GM23338 (cell line): Measurements from ENCODE around the gene ABI1. TPM values are rescaled to one million over a fixed set of nuclear protein-coding genes. Genes with fewer than 3 reads are reported as not detected.

ENCODE experiments used
- ATAC-seq: fragments of 200-7000 bp; cut with Tn5 transposase; 3 replicates; pipeline ENCODE4 v1.9.1; 2020
- DNase-seq: peaks from one replicate; pipeline ENCODE4 v3.0.0-alpha.2; 2015; ENCODE audit warnings: low spot score
- H2AFZ ChIP-seq: fragments of 200-600 bp; sonication (generic); 2 replicates; pipeline ENCODE4 v1.8.0; 2016; ENCODE audit warnings: antibody characterized with exemption, mild to moderate bottlenecking, moderate library complexity
- H3F3A ChIP-seq: fragments of 200-600 bp; sonication (generic); replicated peaks from 2 replicates; pipeline ENCODE4 v1.8.0; 2017; ENCODE audit warnings: antibody characterized with exemption, mixed run types, low read depth
- H3K27ac ChIP-seq: fragments of 200-600 bp; sonication (generic); 2 replicates; pipeline ENCODE4 v1.6.1; 2016; ENCODE audit warnings: low read depth
- H3K27me3 ChIP-seq: fragments of 200-600 bp; sonication (generic); 2 replicates; pipeline ENCODE4 v1.8.0; 2016; ENCODE audit warnings: mild to moderate bottlenecking, mixed run types, moderate library complexity; ENCODE audit not compliant: insufficient read depth
- H3K36me3 ChIP-seq: fragments of 200-600 bp; sonication (generic); 2 replicates; pipeline ENCODE4 v1.8.0; 2016; ENCODE audit warnings: mild to moderate bottlenecking; ENCODE audit not compliant: insufficient read depth
- H3K4me1 ChIP-seq: fragments of 200-600 bp; sonication (generic); 2 replicates; pipeline ENCODE4 v1.8.0; 2016; ENCODE audit warnings: mild to moderate bottlenecking, moderate library complexity; ENCODE audit not compliant: insufficient read depth
- H3K4me2 ChIP-seq: fragments of 200-600 bp; sonication (generic); 2 replicates; pipeline ENCODE4 v1.7.1; 2017; ENCODE audit warnings: mixed run types
- H3K4me3 ChIP-seq: fragments of 200-600 bp; sonication (generic); 2 replicates; pipeline ENCODE4 v1.6.1; 2016; ENCODE audit warnings: mixed run types
- H3K79me2 ChIP-seq: fragments of 200-600 bp; sonication (generic); replicated peaks from 2 replicates; pipeline ENCODE4 v1.8.0; 2017; ENCODE audit warnings: mild to moderate bottlenecking; ENCODE audit not compliant: insufficient read depth
- H3K9me2 ChIP-seq: fragments of 200-600 bp; sonication (generic); 2 replicates; pipeline ENCODE4 v1.8.0; 2017; ENCODE audit not compliant: insufficient read depth
- H4K20me1 ChIP-seq: fragments of 200-600 bp; sonication (generic); replicated peaks from 2 replicates; pipeline ENCODE4 v1.8.0; 2017; ENCODE audit warnings: mild to moderate bottlenecking; ENCODE audit not compliant: insufficient read depth
- H3K27ac Mint-ChIP-seq: 2 replicates; pipeline ENCODE4 v1.8.0; 2020; ENCODE audit warnings: inconsistent platforms, mild to moderate bottlenecking, moderate library complexity, mixed read lengths
- H3K27me3 Mint-ChIP-seq: 3 replicates; pipeline ENCODE4 v1.8.0; 2022; ENCODE audit warnings: low read depth, mild to moderate bottlenecking, moderate library complexity, mixed read lengths, inconsistent platforms; ENCODE audit not compliant: insufficient read depth, poor library complexity
- H3K36me3 Mint-ChIP-seq: 3 replicates; pipeline ENCODE4 v1.8.0; 2021; ENCODE audit warnings: low read depth, mild to moderate bottlenecking, inconsistent platforms, moderate library complexity, mixed read lengths
- H3K4me1 Mint-ChIP-seq: 3 replicates; pipeline ENCODE4 v1.8.0; 2020; ENCODE audit warnings: mild to moderate bottlenecking, inconsistent platforms, mixed read lengths
- H3K4me3 Mint-ChIP-seq: 3 replicates; pipeline ENCODE4 v1.8.0; 2021; ENCODE audit warnings: moderate library complexity, mild to moderate bottlenecking, inconsistent platforms, mixed read lengths
- H3K9me3 Mint-ChIP-seq: 3 replicates; pipeline ENCODE4 v1.8.0; 2020; ENCODE audit warnings: moderate library complexity, mild to moderate bottlenecking, inconsistent platforms, mixed read lengths
- CREB1 ChIP-seq: fragments of 250-450 bp; sonication (Bioruptor Pico); IDR thresholded peaks from 2 replicates; pipeline ENCODE4 v1.5.0; 2020; ENCODE audit warnings: low read depth, mild to moderate bottlenecking, moderate library complexity
- ETS1 ChIP-seq: IDR thresholded peaks from 2 replicates; pipeline ENCODE4 v1.6.1; 2016; ENCODE audit warnings: antibody characterized with exemption
- EZH2 ChIP-seq: fragments of 200-600 bp; sonication (generic); IDR thresholded peaks from one replicate; pipeline ENCODE4 v1.8.0; 2017; ENCODE audit warnings: antibody characterized with exemption, mild to moderate bottlenecking, low read depth; ENCODE audit not compliant: unreplicated experiment
- EZH2phosphoT487 ChIP-seq: fragments of 200-600 bp; sonication (generic); IDR thresholded peaks from one replicate; pipeline ENCODE4 v1.8.1; 2018; ENCODE audit warnings: antibody characterized with exemption; ENCODE audit not compliant: unreplicated experiment
- JUNB ChIP-seq: IDR thresholded peaks from one replicate; pipeline ENCODE4 v1.6.1; 2016; ENCODE audit warnings: antibody characterized with exemption; ENCODE audit not compliant: unreplicated experiment
- NANOG ChIP-seq: IDR thresholded peaks from 2 replicates; pipeline ENCODE4 v1.6.1; 2016; ENCODE audit warnings: antibody characterized with exemption, borderline replicate concordance
- POLR2AphosphoS5 ChIP-seq: IDR thresholded peaks from 2 replicates; pipeline ENCODE4 v1.6.1; 2016; ENCODE audit warnings: antibody characterized with exemption, low read depth
- STAT1 ChIP-seq: IDR thresholded peaks from one replicate; pipeline ENCODE4 v1.6.1; 2016; ENCODE audit warnings: antibody characterized with exemption; ENCODE audit not compliant: unreplicated experiment
- ZNF114 ChIP-seq: fragments of 250-450 bp; sonication (Bioruptor Pico); IDR thresholded peaks from 2 replicates; pipeline ENCODE4 v1.5.0; 2020; ENCODE audit warnings: mild to moderate bottlenecking, moderate library complexity
- ZNF331 ChIP-seq: fragments of 250-450 bp; sonication (Bioruptor Pico); IDR thresholded peaks from 2 replicates; pipeline ENCODE4 v1.5.0; 2020; ENCODE audit warnings: low read depth, mild to moderate bottlenecking, moderate library complexity
- ZNF462 ChIP-seq: fragments of 250-450 bp; sonication (Bioruptor Pico); IDR thresholded peaks from 2 replicates; pipeline ENCODE4 v1.5.0; 2020; ENCODE audit warnings: mild to moderate bottlenecking, moderate library complexity
- polyA plus RNA-seq: library from polyadenylated mRNA; unstranded; fragments of >200 nt; fragmentation: Nextera tagmentation; extraction: Ambion mirVana; gene quantifications from 2 replicates; pipeline ENCODE4 v1.2.1, GENCODE V29; 2016
- total RNA-seq: library from RNA; depleted of rRNA; stranded (reverse); fragments of >200 nt; shearing (Covaris generic); gene quantifications from 2 replicates; pipeline ENCODE4 v1.2.3, GENCODE V29; 2014

Gene ABI1
- total and polyA plus RNA-seq, 2 experiments from 2014 or later: 22.3 to 30.7 TPM

DNA sequence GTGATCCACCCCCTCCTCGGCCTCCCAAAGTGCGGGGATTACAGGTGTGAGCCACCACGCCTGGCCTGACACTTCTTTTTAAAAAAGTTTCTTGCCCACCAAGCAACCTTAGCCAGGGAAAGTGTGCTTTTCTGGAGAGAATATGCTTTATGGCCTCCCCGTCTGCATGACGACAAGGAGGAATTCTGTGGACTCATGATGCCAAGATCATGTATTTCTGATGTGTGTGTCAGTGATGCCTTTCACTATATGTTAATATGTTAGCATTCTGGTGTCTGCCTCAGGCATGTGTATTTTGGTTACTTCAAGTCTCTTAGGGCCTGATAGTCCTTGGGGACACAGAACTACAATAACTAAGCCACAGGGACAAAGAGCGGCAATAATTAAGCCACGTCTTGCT is 161.1 kb downstream of the ABI1 start:
- TF ChIP-seq EZH2 (no peak), ZNF331 (CRISPR knock-in tag) (no peak), ZNF462 (CRISPR knock-in tag) (no peak), EZH2phosphoT487 (no peak)
- H3K79me2 ChIP-seq: peaks cover 57% of the 10 kb centered on the region
- H3F3A ChIP-seq: no peaks in the 10 kb centered on the region
- Mint-ChIP-seq H3K27ac (no peak overlapping the region), H3K9me3 (peaks cover 3% of the 10 kb centered on the region; the same call in 2 of the 3 replicates), H3K36me3 (peaks cover 45% of the 10 kb centered on the region), H3K27me3 (peaks cover 10% of the 10 kb centered on the region), H3K4me3 (no peak overlapping the region), H3K4me1 (peaks cover 4% of the 10 kb centered on the region; the same call in 2 of the 3 replicates)
- H2AFZ ChIP-seq: no peak overlapping the region
- no peak overlapping the region for H3K4me2 ChIP-seq
- H3K27ac ChIP-seq: no peak overlapping the region
- DNase-seq (no peak), ATAC-seq (no peak)
- H4K20me1 ChIP-seq: peaks cover 12% of the 10 kb centered on the region; the same call in 1 of the 2 replicates
- H3K9me2 ChIP-seq: no peaks in the 10 kb centered on the region
- no peaks in the 10 kb centered on the region for H3K27me3 ChIP-seq
- peaks cover 10% of the 10 kb centered on the region; the same call in 1 of the 2 replicates for H3K36me3 ChIP-seq
- peaks cover 9% of the 10 kb centered on the region for H3K4me1 ChIP-seq
- H3K4me3 ChIP-seq: no peak overlapping the region

GRCh38 chr10:26698909-26699308 is 161.8 kb downstream of the ABI1 start:
- Mint-ChIP-seq H3K27ac (no peak overlapping the region), H3K27me3 (peaks cover 10% of the 10 kb centered on the region), H3K4me1 (peaks cover 4% of the 10 kb centered on the region; the same call in 2 of the 3 replicates), H3K36me3 (peaks cover 41% of the 10 kb centered on the region), H3K4me3 (peak overlapping the region; percentile 100), H3K9me3 (peaks cover 3% of the 10 kb centered on the region; the same call in 2 of the 3 replicates)
- Histone ChIP-seq H2AFZ (no peak overlapping the region), H3K27me3 (no peaks in the 10 kb centered on the region), H3K4me3 (peak overlapping the region; percentile 94), H3F3A (no peaks in the 10 kb centered on the region), H3K27ac (no peak overlapping the region), H3K36me3 (peaks cover 10% of the 10 kb centered on the region; the same call in 1 of the 2 replicates), H4K20me1 (peaks cover 9% of the 10 kb centered on the region; the same call in 1 of the 2 replicates), H3K79me2 (peaks cover 57% of the 10 kb centered on the region), H3K4me2 (peak overlapping the region; percentile 96), H3K4me1 (peaks cover 9% of the 10 kb centered on the region), H3K9me2 (no peaks in the 10 kb centered on the region)
- ATAC-seq (no peak), DNase-seq (no peak)
- no peak for TF ChIP-seq POLR2AphosphoS5
- no peak for TF ChIP-seq EZH2
- TF ChIP-seq NANOG: no peak
- TF ChIP-seq CREB1: no peak
- TF ChIP-seq STAT1: no peak
- TF ChIP-seq ZNF114 (CRISPR knock-in tag): no peak
- no peak for TF ChIP-seq ETS1
- no peak for TF ChIP-seq ZNF331 (CRISPR knock-in tag)
- no peak for TF ChIP-seq JUNB
- no peak for TF ChIP-seq EZH2phosphoT487
